HUES64 (cell line): ENCODE data around the gene DUSP1.

ENCODE experiments used
- H3K27ac ChIP-seq: 2 replicates; pipeline ENCODE4 v1.7.0; 2013; ENCODE audit warnings: low read depth, low read length, inconsistent platforms
- H3K27me3 ChIP-seq: 2 replicates; pipeline ENCODE4 v1.6.1; 2013; ENCODE audit warnings: mild to moderate bottlenecking, low read length; ENCODE audit not compliant: insufficient read depth
- H3K36me3 ChIP-seq: 2 replicates; pipeline ENCODE4 v1.6.1; 2013; ENCODE audit warnings: mild to moderate bottlenecking, low read length; ENCODE audit not compliant: insufficient read depth
- H3K4me1 ChIP-seq: 2 replicates; pipeline ENCODE4 v1.6.1; 2013; ENCODE audit warnings: mild to moderate bottlenecking, low read length, moderate library complexity; ENCODE audit not compliant: insufficient read depth
- H3K4me3 ChIP-seq: 2 replicates; pipeline ENCODE4 v1.5.1; 2013; ENCODE audit warnings: mild to moderate bottlenecking, low read length, moderate library complexity
- H3K9ac ChIP-seq: 2 replicates; pipeline ENCODE4 v1.6.1; 2013; ENCODE audit warnings: mild to moderate bottlenecking, low read depth, low read length
- H3K9me3 ChIP-seq: 2 replicates; pipeline ENCODE4 v1.6.1; 2013; ENCODE audit warnings: low read depth, low read length; ENCODE audit not compliant: insufficient read depth
- WGBS: fragments of 150-250, 120-280 bp; methylation state at CpG from one replicate; pipeline ENCODE4 v1.1.7; 2013; ENCODE audit warnings: missing lambda C conversion rate; 5-methylcytosine and 5-hydroxymethylcytosine counted together

The DUSP1 gene

GRCh38 chr5:172768098-172768572 is 2.9 kb downstream of the DUSP1 start:
- Histone ChIP-seq H3K9ac (no peak overlapping the region), H3K4me1 (peaks cover 23% of the 10 kb centered on the region), H3K27me3 (peaks cover 18% of the 10 kb centered on the region), H3K4me3 (no peak overlapping the region), H3K36me3 (peaks cover 23% of the 10 kb centered on the region), H3K9me3 (no peaks in the 10 kb centered on the region), H3K27ac (no peak overlapping the region)
- WGBS = 99% methylated on average over 5 of the region's 5 CpGs

- peaks cover 23% of the 10 kb centered on the region for H3K36me3 ChIP-seq
- no peak overlapping the region for H3K9ac ChIP-seq
- peaks cover 20% of the 10 kb centered on the region for H3K4me1 ChIP-seq
- no peaks in the 10 kb centered on the region for H3K9me3 ChIP-seq
- H3K27ac ChIP-seq = peak overlapping the region; percentile 91; the same call in 1 of the 2 replicates
- no peak overlapping the region for H3K4me3 ChIP-seq
- peaks cover 8% of the 10 kb centered on the region; the same call in 1 of the 2 replicates for H3K27me3 ChIP-seq
- WGBS = 92% methylated on average over 17 of the region's 17 CpGs
These were observed 4.5 kb downstream of the DUSP1 start for GRCh38 chr5:172766287-172767108.

DNA sequence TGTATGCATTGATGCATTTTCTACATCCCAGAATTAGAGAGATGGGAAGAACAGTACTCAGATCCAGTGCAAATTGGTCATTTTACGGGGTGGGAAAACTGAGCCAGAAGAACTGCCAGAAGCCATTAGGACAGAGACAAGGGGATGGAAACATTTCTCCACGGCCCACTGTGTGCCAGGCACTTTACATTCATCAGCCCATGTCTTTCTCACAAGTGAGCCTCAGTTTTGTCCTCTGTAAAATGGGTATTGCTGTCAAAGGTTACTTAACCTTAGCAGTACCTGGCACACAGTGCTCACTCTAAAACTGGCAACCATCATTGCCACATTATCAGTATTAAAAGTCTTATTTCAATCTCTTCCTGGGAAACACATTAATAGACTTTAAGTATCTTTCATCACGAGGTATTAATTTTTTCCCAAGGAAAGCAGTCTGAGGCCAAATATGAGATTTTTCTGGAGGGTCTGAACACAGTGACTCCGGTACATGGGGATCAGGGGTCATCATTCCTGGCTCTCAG is 5.2 kb downstream of the DUSP1 start:
- Histone ChIP-seq H3K4me3 (peak overlapping the region; percentile 58), H3K9ac (0 out of 2 replicates have a peak overlapping the region, but pooled peaks have one; percentile 7), H3K27ac (peak overlapping the region; percentile 91; the same call in 1 of the 2 replicates), H3K9me3 (no peaks in the 10 kb centered on the region), H3K36me3 (peaks cover 23% of the 10 kb centered on the region), H3K27me3 (peaks cover 8% of the 10 kb centered on the region; the same call in 1 of the 2 replicates), H3K4me1 (peaks cover 20% of the 10 kb centered on the region)
- 79% methylated on average over 4 of the region's 4 CpGs for WGBS

DNA sequence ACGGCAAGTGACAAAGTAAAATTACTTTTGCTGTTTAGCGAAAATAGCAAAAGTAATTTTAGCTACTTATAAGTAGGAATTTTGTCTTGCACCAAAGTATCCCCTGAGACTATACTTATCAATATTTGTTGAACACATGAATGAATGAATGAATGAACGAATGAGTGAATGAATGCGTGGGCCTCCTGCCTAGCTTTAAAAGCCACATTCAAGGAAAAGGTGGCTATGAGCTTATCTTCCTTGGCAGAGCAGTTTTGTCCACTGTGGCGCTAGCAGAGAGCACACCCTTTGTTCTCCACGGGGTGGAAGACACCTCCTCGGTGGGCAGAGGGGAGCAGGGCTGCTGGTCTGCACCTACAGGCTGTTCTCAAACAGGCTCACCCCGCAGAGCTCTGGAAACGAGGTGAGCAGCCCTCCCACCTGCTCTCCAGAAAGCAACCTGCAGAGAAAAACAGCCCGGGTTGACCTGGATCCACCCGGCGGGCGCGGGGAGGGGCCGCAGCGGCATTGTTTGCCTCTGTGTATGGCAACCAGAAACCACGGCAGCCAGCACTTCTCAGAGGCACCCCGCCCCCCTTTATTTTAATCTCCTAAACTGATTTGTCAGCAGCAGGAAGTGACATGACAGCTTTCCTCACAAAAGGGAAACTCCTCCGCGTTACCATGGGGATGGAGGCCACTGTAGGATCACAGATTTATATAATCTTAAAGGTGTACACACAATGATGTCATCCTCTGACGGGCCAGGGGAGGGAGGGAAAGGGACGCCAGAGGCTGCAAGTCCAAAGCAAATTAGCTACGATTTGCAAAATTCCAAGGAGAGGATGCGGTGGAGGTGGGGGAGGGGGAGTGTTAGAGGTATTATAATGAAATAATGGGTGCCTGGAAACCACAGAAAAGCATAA is 5.9 kb downstream of the DUSP1 start:
- H3K9me3 ChIP-seq = no peaks in the 10 kb centered on the region
- peaks cover 20% of the 10 kb centered on the region for H3K4me1 ChIP-seq
- H3K27me3 ChIP-seq = peaks cover 8% of the 10 kb centered on the region; the same call in 1 of the 2 replicates
- peak overlapping the region; percentile 86 for H3K9ac ChIP-seq
- peaks cover 23% of the 10 kb centered on the region for H3K36me3 ChIP-seq
- H3K27ac ChIP-seq = peak overlapping the region; percentile 91
- WGBS = 4% methylated on average over 22 of the region's 24 CpGs
- H3K4me3 ChIP-seq = peak overlapping the region; percentile 58

DNA sequence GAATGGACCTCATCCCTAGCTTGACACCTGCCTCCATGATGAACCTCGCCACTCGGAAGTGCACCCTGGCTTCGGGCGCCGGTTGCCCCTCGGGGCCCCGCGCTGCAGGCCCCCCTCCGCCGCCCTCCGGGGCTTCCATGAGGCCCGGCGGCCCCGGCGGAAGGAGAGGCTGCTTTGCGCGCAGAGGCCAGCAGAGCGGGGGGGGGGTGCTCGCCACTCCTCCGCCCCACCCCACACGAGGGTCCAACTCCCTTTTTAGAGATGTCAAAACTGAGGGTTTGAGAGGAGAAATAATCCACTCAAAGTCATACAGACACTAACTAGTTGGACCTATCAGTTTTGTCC is 7.9 kb downstream of the DUSP1 start:
- Histone ChIP-seq H3K9me3 (no peaks in the 10 kb centered on the region), H3K36me3 (peaks cover 7% of the 10 kb centered on the region), H3K9ac (no peak overlapping the region), H3K4me3 (no peak overlapping the region), H3K27me3 (no peaks in the 10 kb centered on the region), H3K27ac (no peak overlapping the region), H3K4me1 (peaks cover 20% of the 10 kb centered on the region)
- 94% methylated on average over 17 of the region's 21 CpGs for WGBS

DNA sequence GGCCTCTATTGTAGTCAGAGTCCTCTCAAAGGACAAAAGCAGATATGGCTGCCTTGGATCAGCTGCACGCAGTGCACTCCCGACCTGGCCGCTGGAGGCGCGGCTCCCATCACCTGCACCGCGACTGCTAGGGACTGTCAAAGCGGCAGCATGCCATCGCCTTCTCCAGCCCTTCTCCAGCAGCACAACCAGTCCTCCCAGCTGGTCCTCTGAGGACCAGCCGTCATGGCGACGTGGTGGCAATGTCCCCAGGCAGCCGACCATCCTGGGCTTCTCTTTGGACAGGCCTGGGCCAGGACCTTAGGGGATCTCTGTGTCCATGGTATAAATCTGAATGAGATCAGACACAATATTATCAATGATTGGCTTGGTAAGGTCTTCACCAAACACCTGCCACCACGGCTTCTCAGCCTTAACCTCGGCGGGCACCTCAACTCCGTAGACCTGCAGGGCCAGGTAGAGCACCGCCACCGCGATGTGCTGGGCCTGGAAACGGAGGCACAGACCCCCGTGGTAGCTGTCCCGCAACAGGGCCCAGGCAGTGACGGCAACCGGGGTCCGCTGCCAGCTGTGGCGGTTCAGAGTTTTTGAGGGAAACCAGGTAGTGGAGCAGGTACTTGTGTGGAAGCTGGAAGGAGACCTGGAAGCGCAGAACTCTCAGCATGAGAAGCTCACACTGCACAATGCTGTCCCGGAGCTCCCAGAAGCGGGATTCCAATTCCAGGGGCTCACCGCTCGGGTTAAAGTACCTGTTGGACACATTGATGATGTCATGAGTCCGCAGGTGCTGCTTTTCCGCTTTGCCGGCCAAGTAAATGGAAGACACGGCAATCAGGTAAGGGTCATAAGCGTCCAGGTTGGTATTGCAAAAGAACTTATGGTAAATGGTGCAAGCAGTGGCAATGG is 8.5 kb downstream of the DUSP1 start:
- Histone ChIP-seq H3K27me3 (no peaks in the 10 kb centered on the region; the same call in 1 of the 2 replicates), H3K9me3 (no peaks in the 10 kb centered on the region), H3K36me3 (peaks cover 1% of the 10 kb centered on the region; the same call in 1 of the 2 replicates), H3K4me1 (peaks cover 25% of the 10 kb centered on the region), H3K27ac (no peak overlapping the region), H3K4me3 (no peak overlapping the region), H3K9ac (no peak overlapping the region)
- 93% methylated on average over 36 of the region's 37 CpGs for WGBS

- no peak overlapping the region for H3K4me3 ChIP-seq
- peaks cover 18% of the 10 kb centered on the region; the same call in 1 of the 2 replicates for H3K4me1 ChIP-seq
- whole genome bisulfite sequencing = 90% methylated on average over 2 of the region's 2 CpGs
- H3K36me3 ChIP-seq = no peaks in the 10 kb centered on the region
- H3K27me3 ChIP-seq = no peaks in the 10 kb centered on the region; the same call in 1 of the 2 replicates
- H3K27ac ChIP-seq = no peak overlapping the region
- H3K9me3 ChIP-seq = no peaks in the 10 kb centered on the region
- no peak overlapping the region for H3K9ac ChIP-seq
These were observed 10.0 kb downstream of the DUSP1 start for GRCh38 chr5:172760959-172761358.

DNA sequence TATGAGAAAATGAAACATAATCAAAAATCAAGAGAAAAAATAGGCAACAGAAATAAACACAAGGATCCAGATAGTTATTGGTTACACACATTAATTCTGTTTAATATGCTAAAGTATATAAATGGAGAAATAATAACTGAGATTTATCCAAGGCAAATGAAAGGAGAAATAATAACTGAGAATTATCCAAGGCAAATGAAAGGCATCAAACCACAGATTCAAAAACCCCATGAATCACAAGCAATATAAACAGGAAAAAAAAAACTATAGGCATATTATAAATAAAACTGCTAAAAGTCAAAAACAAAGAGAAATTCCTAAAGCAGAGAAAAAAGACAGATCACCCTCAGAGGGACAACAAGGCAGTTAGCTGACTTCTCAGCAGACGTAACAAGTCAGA is 10.9 kb downstream of the DUSP1 start:
- H3K27ac ChIP-seq = no peak overlapping the region
- H3K27me3 ChIP-seq = no peaks in the 10 kb centered on the region; the same call in 1 of the 2 replicates
- H3K9ac ChIP-seq = no peak overlapping the region
- H3K4me1 ChIP-seq = peaks cover 18% of the 10 kb centered on the region; the same call in 1 of the 2 replicates
- 93% methylated on average over 1 of the region's 1 CpG for WGBS
- H3K9me3 ChIP-seq = no peaks in the 10 kb centered on the region
- no peak overlapping the region for H3K4me3 ChIP-seq
- H3K36me3 ChIP-seq = no peaks in the 10 kb centered on the region

DNA sequence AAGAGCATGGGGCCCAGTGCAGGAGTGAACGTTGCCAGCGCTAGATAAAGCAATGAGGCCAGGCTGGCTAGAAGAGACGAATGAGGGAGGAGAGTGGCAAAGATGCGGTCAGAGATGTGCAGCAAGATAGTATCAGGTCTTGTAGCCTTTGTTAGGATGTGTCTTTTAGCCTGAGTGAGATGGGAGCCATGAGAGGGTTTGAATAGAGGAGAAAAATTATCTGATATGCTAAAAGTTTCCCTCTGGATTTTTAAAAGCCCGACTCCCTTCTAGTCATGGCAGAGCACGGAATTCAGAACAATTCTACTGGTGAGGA is 12.2 kb downstream of the DUSP1 start:
- Histone ChIP-seq H3K27me3 (no peaks in the 10 kb centered on the region; the same call in 1 of the 2 replicates), H3K4me3 (no peak overlapping the region), H3K27ac (no peak overlapping the region), H3K36me3 (no peaks in the 10 kb centered on the region), H3K4me1 (peaks cover 13% of the 10 kb centered on the region; the same call in 1 of the 2 replicates), H3K9me3 (no peaks in the 10 kb centered on the region), H3K9ac (no peak overlapping the region)
- WGBS = 93% methylated on average over 6 of the region's 6 CpGs
